AG08396 (cell line): Measurements from ENCODE around the gene ANK2.
A peak's percentile ranks its signal among the peaks of the same experiment; 100 is the strongest.

Experiments
- DNase-seq: peaks from one replicate; pipeline ENCODE4 v3.0.0; 2012; ENCODE audit warnings: low spot score, mixed read lengths

The ANK2 gene

DNA sequence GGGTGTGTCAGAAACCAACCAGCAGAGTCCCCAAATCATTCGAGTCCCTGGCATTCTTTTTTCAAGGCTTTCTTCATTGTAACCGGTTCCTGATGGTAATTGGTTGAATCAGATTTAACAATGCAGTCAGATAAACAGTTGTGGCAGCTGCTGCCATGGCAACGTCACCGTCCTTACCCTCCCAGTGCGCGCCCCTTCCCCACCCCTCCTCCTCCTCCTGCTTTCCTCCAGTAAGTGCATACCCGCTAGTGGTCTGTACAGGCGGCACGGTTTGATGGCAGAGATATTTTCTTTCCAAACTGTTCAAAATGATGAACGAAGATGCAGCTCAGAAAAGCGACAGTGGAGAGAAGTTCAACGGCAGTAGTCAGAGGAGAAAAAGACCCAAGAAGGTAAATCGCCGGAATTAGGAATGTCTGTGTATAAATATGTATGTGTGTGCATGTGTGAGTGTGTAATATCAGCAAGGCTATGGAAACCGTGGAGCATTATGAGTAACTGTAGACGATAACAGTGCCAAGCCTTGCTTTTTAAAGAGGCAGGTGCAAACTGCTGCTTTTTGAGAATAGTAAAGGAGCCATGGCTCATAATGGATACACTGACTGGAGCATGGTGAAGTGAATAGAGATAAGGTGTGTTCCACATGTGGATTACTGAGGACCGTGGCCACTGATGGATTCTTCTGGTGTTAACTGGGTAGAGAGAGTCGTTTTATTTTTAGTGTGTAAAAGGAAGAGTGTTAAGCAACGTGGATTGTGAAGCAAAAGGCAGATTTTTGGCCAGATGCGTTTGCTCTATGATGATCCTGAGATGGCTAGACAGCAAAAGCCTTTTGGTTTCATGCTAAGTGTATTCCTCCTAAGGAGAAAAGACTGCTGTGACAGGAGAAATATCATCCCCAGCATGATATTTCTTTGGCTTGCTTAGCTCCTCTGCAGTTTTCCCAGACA lies at the start of gene ANK2:
ANK2 (plus strand) TSS at position 233 of the 950 bp plus-strand sequence; CDS start at position 309, 76 bp downstream.
- DNase-seq: no peak

DNA sequence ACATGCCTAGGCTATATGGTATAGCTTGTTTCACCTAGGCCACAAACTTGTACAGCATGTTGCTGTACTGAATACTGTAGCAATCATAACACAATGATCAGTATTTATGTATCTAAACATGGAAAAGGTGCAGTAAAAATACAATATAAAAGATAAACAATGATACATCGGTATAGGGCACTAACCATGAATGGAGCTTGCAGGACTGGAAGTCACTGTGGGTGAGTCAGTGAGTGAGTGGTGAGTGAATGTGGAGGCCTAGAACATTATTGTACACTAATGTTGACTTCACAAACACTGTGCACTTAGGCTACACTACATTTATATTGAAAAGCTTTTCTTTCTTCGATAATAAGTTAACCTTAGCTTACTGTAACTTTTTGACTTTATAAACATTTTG lies 45.6 kb upstream of the ANK2 start:
- no peak for DNase-seq

DNA sequence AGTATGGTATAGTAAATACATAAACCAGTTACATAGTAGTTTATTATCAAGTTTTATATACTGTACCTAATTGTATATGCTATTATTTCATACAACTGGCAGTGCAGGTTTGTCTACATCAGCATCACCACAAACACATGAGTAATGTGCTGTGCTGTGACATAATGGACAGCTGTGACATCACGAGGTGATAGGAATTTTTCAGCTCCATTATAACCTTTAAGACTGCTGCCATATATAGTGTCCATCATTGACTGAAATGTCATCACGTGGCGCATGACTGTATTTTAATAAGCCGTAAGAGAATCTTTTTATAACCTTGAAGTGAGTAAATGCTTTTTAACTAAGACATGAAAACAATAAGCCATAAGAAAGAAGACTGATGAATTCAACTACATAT lies 44.8 kb upstream of the ANK2 start:
- no peak for DNase-seq

DNA sequence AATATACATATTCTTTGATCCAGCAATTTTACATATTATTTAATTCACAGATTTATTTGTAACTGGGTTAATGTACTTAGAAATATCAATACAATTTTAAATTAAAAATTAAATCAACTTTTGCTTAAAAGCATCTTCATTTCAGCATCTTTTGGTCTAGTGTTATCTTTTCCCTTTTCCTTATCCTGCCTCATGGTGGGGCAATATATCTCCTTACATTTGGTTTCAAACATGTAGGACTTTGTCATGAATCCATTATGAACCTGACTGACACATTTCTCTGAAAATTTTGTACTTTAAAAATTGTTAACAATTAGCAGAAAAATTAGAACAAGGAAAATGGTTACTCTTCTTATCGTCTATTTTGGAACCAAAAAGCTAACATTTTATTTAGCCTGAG lies 42.8 kb upstream of the ANK2 start:
- no peak for DNase-seq

DNA sequence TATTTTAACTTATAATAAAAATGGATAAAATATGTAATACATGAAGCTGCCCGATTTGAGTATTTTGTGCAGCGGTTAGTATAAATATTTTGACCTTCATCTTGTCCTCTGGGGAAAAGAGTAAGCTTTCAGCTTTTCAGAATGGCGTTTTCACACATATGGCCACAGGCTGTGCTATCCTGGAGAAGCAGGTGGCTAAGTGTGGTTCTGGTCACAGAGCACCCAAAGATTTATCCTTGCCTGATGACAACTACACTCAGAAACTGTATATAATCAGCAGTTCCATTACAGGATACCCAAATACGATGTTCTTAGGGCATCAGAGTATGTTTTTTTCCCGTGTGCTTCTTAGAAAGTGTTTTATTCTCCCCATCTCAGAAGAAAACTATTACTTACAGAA lies 42.3 kb upstream of the ANK2 start:
- DNase-seq: no peak

DNA sequence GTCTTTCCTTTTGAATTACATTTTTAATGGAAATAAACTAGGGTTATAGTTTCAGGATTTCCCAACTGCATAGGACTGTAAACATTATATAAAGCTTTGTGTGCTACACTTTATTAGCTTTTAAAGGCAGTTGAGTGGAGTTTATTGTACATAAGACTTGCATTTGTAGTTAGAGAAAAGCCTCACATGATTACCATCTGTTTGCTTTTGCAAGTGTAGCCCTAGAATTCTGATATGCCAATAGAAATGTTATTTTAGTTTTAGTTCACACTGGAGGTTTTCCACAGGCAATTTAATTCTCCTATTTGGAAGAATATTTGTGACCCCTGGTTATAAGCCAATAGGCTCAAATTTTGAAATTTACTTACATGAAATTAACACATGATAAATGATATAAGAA lies 41.3 kb upstream of the ANK2 start:
- no peak for DNase-seq

DNA sequence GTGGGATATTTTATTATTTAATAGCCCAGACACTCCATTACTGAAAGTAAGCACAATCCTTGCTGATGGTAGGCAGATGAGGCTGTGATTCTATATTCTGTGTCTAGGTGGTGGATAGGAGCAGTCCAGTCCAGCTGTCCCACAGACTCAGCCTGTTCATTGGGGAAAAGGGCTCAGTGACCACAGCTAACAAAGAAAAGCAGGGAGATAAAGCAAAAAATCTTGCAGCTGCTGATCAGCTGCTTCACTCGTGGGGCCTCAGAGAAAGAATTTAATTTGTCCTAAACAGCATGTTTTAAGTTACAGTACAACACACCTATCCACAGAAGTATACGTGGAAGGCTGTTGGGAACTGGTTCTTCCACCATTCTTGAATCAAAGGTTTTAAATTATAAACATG lies 40.7 kb upstream of the ANK2 start:
- DNase-seq: no peak

DNA sequence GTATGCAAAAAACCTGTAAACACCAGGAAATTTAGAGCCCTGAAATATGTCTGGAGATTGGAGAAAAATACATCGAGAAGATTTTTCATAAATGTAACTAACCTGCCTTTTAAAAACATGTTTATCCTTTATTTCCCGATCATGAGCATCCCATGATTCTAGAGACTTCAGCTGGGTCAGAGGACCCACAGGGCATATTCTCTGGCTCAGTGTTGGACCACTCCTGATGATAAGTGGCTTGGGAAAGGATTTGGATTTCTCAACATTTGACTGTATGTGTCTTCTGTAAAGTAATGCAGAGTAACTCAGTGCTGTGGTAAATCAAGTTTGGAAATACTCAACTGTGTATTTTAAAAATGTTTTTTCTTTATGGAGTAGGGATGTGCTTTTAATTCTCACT lies 40.0 kb upstream of the ANK2 start:
- no peak for DNase-seq

DNA sequence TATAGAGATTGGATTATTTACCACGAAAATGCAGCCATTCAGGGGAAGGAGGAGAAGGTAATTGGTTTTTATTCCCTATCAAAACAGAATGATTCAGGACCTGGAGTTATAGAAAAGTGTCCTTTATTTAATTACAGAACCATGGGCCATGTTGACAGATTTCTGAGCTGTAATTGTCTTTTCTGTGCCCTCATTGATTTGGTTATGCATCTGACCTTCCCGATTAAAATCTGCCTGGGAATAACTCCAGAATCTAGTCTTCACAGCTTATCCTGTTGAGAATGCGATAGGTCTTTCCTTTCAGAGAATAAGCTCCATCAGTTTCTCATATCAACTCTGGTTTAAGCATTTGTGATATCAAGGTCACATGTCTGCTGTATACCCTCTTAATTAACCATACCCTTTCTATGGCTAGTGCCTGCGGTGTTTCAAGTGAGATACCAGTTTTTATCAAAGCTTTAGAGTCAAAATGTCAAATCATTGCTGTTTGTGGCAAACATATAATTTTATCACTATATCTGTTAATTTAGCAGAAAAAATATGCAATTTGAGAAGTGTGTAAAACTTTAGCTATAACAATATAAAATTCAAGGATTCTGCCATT lies 37.2 kb upstream of the ANK2 start:
- no peak for DNase-seq

DNA sequence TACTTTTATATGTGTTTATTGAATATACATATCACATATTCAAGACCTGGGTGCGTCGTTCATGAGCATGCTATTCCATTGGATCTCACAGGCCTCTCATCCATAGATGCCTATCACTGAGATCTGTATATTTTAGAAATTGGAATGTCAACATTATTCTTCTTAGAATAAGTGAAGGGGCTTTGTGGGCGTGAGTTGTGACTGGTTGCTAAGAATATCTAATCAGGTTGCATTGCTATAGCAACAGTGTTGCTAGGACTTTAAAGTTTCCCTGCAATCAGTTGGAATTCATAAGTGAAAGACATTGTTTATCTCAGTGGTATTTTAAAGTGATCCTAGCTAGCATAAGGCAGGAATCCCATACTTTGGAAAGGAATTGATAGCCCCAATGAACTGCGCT lies 36.7 kb upstream of the ANK2 start:
- DNase-seq: no peak

DNA sequence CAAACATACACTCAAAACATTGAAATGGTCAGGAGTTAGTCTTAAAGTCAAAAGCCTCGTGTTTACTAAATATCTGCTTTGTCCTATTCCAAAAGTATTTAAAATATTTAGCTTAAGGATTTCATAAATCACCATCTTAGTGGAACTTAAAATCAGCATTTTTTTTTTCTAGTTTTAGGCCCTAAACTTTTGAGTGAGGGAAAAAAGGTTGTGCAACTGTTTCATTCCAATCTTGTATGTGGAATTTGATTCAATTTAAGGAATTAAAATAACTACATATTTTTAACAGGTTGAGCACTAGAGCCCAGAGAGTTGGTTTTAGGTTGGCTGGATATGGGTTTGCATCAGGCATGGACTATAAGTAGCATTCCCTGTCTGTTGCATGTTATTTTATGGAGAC lies 35.7 kb upstream of the ANK2 start:
- no peak for DNase-seq

DNA sequence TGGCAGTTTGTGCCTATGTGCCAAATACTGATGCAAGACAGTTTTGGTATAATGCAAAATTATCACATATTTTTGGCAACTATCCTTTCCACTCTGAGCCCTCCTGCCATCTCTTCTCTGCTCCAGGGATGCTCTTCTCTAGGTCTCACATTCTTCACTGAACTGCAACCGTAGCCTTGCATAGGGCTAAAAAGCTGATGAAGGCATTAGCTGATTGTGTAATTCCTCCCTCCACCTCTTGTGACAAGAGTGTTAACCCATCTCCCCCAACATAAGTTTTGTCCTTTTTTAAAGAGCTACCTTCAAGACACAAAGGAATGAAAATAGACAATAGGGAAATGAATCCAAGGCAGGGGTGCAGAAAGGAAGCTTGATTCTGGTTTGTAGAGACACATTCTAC lies 33.1 kb upstream of the ANK2 start:
- no peak for DNase-seq

DNA sequence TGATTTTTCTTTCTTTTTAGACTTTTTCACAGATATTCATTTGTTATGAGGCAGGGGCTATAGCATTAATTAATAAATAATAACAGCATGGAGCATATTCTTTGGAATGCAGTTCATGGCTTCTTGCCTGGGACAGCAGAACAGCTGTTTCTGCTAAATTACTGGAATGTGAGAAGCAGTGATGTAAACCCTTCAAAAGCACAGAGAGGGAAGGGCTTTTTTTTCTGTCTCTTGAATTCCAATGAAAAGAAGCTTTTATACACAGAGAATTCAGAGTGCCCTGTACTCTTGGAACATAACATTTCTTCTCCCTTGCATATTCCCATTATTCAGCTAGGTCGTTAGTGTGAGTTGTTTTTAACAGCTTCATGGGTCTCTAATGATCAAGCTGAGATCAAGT lies 28.5 kb upstream of the ANK2 start:
- DNase-seq: no peak

DNA sequence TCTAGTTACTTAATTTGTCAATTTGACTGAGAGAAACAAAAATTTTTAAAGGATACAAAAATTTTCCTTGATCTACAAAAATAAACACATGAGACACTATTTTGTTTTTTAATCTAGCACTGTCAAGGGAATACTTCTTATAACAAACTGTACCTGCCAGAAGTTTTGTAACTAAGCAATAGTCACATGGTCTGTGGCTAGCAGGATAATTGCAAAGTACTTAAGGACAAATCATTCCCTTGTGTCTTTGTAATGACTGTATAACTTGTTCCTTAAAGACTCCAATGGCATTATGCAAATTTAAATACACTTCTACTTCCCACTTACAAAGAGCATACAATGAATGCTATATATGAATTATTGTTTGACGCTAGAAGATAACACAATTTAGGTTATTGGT lies 25.1 kb upstream of the ANK2 start:
- DNase-seq: no peak

DNA sequence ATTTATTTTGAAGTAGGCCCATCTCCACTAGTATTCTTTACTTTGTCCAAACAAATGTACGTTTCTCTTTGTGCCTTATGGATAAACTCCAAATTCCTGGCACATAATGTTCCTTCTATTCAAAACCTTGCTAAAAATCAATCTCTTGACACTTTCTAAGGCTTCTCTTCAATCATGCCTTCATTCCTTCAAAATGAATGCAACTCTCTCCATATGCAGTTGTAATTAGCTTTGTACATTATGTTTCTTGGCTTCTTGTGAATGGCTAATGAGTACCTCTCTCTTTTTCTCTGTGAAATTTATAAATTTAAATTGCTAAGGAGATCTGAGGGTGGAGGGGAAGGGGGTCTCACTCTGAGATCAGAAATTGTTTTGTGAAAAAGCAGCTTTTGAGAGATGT lies 24.0 kb upstream of the ANK2 start:
- no peak for DNase-seq

DNA sequence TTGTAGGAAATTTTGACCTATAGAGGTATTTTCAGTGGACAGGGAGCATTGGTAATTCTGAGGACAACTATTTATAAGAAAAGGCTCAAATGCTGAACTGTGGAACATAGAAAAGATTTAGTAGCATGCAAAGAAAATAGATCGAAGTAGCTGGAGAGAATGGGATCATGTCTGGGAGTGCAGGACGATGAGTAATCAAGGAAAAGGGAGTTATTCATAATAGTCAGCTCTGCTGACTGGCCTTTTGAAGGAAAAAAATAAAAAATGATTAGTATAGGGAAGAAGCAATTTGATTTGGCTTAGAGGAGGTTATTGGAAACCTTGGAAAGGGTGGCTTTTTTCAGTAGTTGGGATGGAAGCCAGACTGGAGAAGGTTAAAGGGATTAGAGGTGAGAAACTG lies 22.9 kb upstream of the ANK2 start:
- DNase-seq: peak; percentile 8

DNA sequence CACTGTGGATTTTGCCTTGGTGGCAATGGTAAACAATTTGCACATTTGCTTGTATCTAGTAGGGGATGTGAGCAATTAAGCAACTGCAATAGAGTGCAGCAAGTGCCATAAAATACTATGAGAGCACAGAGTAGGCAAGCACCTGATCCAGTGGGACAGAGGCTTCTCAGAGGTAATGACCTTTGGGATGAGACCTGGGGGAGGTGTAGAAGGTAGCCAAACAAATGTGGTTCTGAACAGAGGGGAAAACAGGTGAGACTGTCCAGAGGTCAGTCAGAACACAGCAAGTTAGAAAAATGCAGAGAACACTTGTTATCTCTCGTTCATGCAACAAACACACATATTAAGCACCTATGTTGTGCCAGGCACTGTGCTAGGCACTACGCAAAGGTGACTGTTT lies 21.4 kb upstream of the ANK2 start:
- no peak for DNase-seq

DNA sequence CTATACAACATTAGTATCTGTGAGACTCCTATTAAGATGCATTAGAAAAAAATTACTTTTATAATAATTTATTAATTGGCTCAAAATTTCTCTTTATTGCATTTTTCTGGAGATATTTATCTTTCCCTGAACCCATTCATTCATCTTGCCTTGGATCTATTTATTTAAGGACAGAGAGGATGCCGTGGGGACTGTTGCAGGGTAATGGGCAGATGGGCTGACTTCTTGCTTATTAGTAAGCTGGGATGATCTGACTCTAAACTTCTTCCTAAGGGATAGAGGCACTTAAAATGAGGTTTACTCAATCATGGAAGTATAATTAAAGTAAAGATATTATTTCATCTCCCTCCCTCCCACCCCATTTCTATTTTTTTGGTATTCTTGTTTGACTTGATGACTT lies 18.2 kb upstream of the ANK2 start:
- DNase-seq: no peak

DNA sequence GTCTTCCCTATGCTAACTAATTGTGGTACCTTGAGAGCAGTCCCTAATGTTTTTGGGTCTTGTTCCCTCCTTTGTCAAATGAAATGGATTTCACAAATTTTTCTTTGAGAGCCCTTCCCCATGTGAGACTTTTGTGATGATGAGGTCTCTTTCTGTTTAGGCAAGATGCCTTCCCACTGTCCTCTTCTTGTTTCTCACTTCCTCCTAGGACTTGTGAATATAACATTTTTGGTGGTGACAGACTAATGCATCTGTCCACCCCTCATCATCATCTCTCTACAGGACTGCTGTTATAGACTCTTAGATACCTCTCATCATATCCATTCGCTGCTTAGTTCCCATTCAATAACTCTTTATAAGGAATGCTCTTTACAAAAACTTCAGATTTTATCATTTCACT lies 8.7 kb upstream of the ANK2 start:
- DNase-seq: no peak

DNA sequence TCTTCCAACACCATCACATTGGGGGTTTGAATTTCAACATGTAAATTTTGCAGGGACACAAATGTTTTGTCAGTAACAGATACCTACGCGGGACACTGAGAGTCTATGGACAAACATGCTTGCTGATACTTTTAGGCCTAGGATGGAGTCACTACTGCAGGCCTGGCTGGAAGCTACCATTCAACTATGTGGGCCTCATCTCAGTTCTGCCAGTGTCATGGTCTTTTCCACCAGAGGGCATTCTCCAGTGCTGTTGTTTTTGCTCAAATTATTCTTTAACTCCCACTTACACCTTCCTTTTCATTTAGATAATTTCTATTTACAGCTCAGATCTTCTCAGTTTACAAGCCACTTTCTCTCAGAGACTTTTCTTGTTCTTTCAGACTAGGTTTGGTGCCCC lies 7.0 kb upstream of the ANK2 start:
- no peak for DNase-seq

DNA sequence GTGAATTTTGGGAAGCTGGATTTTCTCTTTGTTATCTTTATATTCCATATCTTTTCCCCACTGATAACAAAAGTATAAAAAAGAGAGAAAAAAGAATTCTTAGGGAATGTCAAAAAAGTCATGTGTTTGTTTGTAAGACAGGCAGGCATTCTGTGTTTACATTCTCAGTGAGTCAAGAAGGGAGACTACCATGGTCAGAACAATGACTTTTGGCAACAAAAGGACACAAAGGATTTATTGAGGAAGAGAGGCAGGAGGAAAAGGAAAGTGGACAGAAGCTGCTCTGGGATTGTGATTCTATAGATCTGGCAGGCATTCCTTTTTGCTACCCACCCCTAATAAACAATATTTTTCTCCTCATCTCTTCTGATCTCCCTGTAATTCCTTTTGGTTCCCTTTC lies 5.9 kb upstream of the ANK2 start:
- DNase-seq: no peak

DNA sequence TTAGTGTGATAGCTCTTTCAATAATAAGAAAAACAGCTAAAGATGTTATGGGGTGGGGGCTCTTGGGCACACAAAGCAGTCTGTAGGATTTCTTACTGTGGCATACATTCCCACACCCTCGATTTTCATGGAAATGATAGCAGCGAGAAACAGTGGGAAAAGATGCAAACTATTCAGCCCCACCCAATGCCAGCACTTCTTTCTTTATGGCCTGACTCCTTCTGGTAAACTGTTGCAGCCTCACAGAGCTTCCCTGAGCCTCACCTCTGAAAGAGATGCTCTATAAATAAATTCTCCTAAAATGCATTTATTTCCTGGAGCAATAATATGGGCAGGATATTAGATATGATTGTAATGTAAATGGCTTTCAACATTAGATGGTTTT lies 910 bp downstream of the ANK2 start:
- DNase-seq: no peak

DNA sequence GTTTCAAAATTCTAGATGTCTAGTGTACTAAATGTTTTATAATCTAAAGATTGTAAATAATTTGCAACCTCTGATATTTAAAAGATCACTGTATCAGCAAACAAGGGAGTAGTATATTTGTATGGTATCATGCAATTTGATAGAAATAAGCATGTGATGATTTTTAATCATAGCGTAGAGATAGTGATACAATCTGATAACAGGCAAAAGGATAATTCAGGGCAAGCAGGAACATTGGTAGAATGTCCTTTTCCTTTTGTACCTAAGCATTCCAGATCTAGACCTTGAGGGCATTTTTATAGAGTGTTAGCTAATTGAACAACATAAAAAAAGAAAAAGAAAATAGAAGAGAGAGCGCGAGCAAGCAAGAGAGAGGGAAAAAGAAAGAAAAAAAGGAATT lies 1.4 kb downstream of the ANK2 start:
- DNase-seq: no peak

DNA sequence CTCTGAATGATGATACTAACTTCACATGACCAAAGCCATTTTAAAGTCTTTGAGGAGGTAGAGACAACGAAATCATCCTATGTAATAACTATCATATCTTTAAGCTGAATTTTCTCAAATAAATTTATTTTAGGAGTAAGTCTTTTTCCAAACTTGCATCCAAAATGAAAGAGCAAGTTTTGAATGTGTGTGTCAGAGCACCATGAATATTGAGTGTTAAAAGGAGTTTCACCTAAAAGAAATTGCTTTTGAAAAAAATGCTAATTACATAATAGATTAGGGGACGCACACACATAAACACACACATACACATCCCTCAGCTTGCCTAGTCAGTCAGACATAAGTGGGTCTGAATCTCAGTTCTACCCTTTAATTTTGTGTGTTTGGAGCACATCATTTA lies 1.9 kb downstream of the ANK2 start:
- DNase-seq: no peak
